SK-N-SH treated with all-trans-retinoic acid at 6 μM for 48 hours (cell line): ENCODE results near the gene CRYAB.

Source experiments
- OSR1 ChIP-seq: fragments of 250-450 bp; sonication (Bioruptor Pico); IDR thresholded peaks from 2 replicates; pipeline ENCODE4 v1.8.0; 2022; ENCODE audit warnings: moderate library complexity, mild to moderate bottlenecking, inconsistent platforms
- PPARA ChIP-seq: fragments of 250-450 bp; sonication (Bioruptor Pico); IDR thresholded peaks from 2 replicates; pipeline ENCODE4 v1.5.0; 2020; ENCODE audit warnings: mild to moderate bottlenecking, borderline replicate concordance
- RARB ChIP-seq: fragments of 250-450 bp; sonication (Bioruptor Pico); IDR thresholded peaks from 2 replicates; pipeline ENCODE4 v1.8.0; 2021; ENCODE audit warnings: mild to moderate bottlenecking, moderate library complexity
- SNAI2 ChIP-seq: fragments of 250-450 bp; sonication (Bioruptor Pico); IDR thresholded peaks from 2 replicates; pipeline ENCODE4 v1.5.0; 2020; ENCODE audit warnings: mild to moderate bottlenecking, moderate library complexity
- ZFP30 ChIP-seq: fragments of 450-650 bp; formaldehyde crosslinking; IDR thresholded peaks from 2 replicates; pipeline ENCODE4 v1.5.0; 2022; ENCODE audit warnings: mild to moderate bottlenecking, moderate library complexity
- TF ChIP-seq, protein P1 (sequence below): fragments of 250-450 bp; sonication (Bioruptor Pico); IDR thresholded peaks from 2 replicates; pipeline ENCODE4 v1.8.0; 2021; ENCODE audit warnings: low read depth, mild to moderate bottlenecking, moderate library complexity, borderline replicate concordance

DNA sequence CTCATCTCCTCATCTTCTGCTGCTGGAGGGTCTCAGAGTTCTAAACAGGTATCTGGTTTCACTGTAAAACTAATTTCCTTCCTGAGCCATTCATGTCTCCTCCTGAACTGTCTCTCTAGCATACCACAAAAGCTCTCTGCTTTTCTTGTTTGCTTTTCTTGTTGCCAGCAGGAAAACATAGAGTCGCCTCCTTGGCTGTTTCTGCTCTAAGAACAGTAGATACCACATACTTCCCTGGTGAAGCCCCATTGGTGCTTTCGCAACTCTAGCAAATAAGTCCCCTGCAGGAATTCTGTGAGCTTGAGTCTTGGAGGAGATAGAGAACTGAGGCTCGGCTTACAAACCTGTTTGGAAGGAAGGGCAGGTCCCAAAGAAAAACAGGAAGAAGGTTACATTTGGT, 32.6 kb upstream of the CRYAB start:
- TF ChIP-seq RARB (CRISPR knock-in tag) = no peak
- no peak for TF ChIP-seq PPARA
- no peak for TF ChIP-seq ZFP30 (CRISPR knock-in tag)
- TF ChIP-seq, protein P1, sequence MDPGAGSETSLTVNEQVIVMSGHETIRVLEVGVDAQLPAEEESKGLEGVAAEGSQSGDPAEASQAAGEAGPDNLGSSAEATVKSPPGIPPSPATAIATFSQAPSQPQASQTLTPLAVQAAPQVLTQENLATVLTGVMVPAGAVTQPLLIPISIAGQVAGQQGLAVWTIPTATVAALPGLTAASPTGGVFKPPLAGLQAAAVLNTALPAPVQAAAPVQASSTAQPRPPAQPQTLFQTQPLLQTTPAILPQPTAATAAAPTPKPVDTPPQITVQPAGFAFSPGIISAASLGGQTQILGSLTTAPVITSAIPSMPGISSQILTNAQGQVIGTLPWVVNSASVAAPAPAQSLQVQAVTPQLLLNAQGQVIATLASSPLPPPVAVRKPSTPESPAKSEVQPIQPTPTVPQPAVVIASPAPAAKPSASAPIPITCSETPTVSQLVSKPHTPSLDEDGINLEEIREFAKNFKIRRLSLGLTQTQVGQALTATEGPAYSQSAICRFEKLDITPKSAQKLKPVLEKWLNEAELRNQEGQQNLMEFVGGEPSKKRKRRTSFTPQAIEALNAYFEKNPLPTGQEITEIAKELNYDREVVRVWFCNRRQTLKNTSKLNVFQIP (CRISPR knock-in tag) = no peak
- TF ChIP-seq SNAI2 = no peak
- no peak for TF ChIP-seq OSR1
